ENCODE results near the gene FAM222A. TPM values are rescaled to one million over a fixed set of nuclear protein-coding genes. Genes with fewer than 3 reads are reported as not detected.

The FAM222A gene
- total RNA-seq, 1 experiment from 2014 or later, result 1.6 TPM

DNA sequence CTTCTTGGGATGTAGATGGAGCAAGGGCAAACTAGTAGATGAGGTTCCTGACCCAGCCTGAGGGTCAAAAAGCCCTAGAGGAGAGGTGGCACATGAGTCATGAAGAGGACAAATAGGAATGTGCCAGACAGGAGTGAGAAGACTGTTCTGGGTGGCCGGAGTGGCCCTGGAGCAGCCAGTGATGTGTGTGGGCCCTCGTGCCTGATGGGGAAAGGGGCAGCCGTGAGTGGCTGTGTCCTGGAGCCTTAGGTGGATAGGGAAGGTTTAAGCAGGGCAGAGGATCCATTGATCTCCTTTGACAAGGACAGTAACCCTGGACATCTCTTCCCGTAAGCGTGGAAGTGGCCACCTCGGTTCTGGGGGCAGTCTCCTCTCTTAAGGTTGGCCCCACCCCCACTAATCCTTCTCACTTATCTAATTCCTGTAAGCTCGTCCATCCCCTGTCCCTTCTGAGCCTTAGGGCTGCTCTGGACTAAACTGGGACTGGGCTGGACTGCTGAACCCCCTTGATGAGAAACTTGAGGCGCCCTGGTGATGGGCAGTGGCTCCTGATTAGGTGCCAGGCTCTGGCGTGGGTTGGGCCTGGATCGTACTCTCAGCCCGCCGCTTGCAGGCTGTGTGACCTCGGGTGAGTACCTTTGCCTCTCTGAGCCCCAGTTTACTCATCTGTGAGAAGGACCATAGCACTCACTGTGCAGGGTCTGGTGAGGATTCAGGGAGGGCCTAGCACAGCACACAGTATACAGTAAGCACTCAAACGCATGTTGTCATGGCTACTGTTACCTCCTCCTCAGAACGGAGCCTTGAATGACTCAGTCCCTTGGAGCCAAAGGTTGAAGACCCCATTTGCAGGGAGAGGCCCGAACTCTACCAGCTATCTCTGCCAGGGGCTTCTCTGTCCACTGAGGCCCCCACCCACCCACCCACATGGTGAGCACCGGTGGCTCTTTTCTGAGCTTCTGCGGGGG is 4.0 kb downstream of the FAM222A start:
- no peak overlapping the region for H3K27ac Mint-ChIP-seq
- peaks cover 41% of the 10 kb centered on the region for H3K27me3 Mint-ChIP-seq (ENCODE audit: low read depth)
- ChIA-PET CTCF (interaction anchor here (0.6 to 4.1 kb wide), 21 partner anchors 8 to 198 kb away, joined by 3 to 50 read pairs (median 5); no protein-coding TSS in a partner anchor), POLR2A (no interaction called here)
- no peak for DNase-seq (ENCODE audit: low spot score)
- TF ChIP-seq NR2C2 (CRISPR knock-in tag; IDR thresholded peaks at IDR 0.05) (no peak), HMGA2 (CRISPR knock-in tag; IDR thresholded peaks at IDR 0.05) (no peak), ZBTB21 (CRISPR knock-in tag; IDR thresholded peaks at IDR 0.05; ENCODE audit: borderline replicate concordance) (no peak), MXD4 (CRISPR knock-in tag; IDR thresholded peaks at IDR 0.05; ENCODE audit: borderline replicate concordance) (no peak), CREB1 (CRISPR knock-in tag; IDR thresholded peaks at IDR 0.05) (no peak), CREM (CRISPR knock-in tag; IDR thresholded peaks at IDR 0.05) (no peak)
- TF ChIP-seq, protein P1, sequence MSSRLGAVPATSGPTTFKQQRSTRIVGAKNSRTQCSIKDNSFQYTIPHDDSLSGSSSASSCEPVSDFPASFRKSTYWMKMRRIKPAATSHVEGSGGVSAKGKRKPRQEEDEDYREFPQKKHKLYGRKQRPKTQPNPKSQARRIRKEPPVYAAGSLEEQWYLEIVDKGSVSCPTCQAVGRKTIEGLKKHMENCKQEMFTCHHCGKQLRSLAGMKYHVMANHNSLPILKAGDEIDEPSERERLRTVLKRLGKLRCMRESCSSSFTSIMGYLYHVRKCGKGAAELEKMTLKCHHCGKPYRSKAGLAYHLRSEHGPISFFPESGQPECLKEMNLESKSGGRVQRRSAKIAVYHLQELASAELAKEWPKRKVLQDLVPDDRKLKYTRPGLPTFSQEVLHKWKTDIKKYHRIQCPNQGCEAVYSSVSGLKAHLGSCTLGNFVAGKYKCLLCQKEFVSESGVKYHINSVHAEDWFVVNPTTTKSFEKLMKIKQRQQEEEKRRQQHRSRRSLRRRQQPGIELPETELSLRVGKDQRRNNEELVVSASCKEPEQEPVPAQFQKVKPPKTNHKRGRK (CRISPR knock-in tag; IDR thresholded peaks at IDR 0.05; ENCODE audit: borderline replicate concordance), result no peak
- no peaks in the 10 kb centered on the region for H3K36me3 Mint-ChIP-seq
- H3K9me3 Mint-ChIP-seq, result no peaks in the 10 kb centered on the region
- peaks cover 29% of the 10 kb centered on the region for H3K4me1 Mint-ChIP-seq
- no peak for ATAC-seq
- peak overlapping the region; percentile 17; the same call in 1 of the 2 replicates for H3K4me3 Mint-ChIP-seq

DNA sequence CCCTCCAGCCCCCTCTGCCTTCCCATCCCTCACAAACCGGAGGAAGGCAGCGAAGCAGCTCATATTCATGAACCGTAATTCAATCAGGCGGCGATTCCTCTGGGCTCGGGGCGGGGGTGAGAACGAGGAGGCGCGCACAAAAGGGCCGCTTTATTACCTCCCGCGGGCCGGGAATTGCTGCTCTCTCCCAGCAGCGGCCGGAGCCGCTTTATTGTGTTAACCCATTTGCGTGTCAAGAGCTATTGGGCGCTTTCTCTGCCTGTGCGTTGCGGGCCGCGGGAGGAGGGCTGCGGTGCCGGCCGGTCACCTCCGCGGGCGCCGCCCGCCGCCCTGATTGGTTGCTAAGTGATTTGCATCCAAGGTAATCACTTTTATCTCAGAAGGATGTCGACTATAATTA is 4.8 kb downstream of the FAM222A start:
- Mint-ChIP-seq H3K9me3 (no peaks in the 10 kb centered on the region), H3K27ac (no peak overlapping the region), H3K27me3 (ENCODE audit: low read depth) (peaks cover 41% of the 10 kb centered on the region), H3K4me3 (peak overlapping the region; percentile 50; the same call in 1 of the 2 replicates), H3K36me3 (no peaks in the 10 kb centered on the region), H3K4me1 (peaks cover 25% of the 10 kb centered on the region)
- peak; percentile 75 for DNase-seq (ENCODE audit: low spot score)
- POLR2A ChIA-PET, result interaction anchor here (0.6 kb wide), 1 partner anchor 53 kb away, joined by 3 read pairs; no protein-coding TSS in a partner anchor
- CTCF ChIA-PET, result interaction anchor here (0.6 to 4.1 kb wide), 20 partner anchors 9 to 208 kb away, joined by 3 to 50 read pairs (median 5); no protein-coding TSS in a partner anchor
- peak; percentile 9 for ATAC-seq
- TF ChIP-seq TCF7 (CRISPR knock-in tag; IDR thresholded peaks at IDR 0.05; ENCODE audit: low read depth) (no peak), ZNF396 (CRISPR knock-in tag; IDR thresholded peaks at IDR 0.05; ENCODE audit: borderline replicate concordance) (no peak), NFATC4 (CRISPR knock-in tag; IDR thresholded peaks at IDR 0.05) (no peak), OVOL2 (CRISPR knock-in tag; IDR thresholded peaks at IDR 0.05; ENCODE audit: borderline replicate concordance) (no peak), ELF4 (CRISPR knock-in tag; IDR thresholded peaks at IDR 0.05; ENCODE audit: low read depth) (no peak), ZNF219 (CRISPR knock-in tag; IDR thresholded peaks at IDR 0.05; ENCODE audit: borderline replicate concordance) (no peak), ZNF317 (CRISPR knock-in tag; IDR thresholded peaks at IDR 0.05; ENCODE audit: borderline replicate concordance, low read depth) (no peak)
- TF ChIP-seq, protein P2, sequence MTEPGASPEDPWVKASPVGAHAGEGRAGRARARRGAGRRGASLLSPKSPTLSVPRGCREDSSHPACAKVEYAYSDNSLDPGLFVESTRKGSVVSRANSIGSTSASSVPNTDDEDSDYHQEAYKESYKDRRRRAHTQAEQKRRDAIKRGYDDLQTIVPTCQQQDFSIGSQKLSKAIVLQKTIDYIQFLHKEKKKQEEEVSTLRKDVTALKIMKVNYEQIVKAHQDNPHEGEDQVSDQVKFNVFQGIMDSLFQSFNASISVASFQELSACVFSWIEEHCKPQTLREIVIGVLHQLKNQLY (CRISPR knock-in tag; IDR thresholded peaks at IDR 0.05), result no peak
- TF ChIP-seq, protein P3, sequence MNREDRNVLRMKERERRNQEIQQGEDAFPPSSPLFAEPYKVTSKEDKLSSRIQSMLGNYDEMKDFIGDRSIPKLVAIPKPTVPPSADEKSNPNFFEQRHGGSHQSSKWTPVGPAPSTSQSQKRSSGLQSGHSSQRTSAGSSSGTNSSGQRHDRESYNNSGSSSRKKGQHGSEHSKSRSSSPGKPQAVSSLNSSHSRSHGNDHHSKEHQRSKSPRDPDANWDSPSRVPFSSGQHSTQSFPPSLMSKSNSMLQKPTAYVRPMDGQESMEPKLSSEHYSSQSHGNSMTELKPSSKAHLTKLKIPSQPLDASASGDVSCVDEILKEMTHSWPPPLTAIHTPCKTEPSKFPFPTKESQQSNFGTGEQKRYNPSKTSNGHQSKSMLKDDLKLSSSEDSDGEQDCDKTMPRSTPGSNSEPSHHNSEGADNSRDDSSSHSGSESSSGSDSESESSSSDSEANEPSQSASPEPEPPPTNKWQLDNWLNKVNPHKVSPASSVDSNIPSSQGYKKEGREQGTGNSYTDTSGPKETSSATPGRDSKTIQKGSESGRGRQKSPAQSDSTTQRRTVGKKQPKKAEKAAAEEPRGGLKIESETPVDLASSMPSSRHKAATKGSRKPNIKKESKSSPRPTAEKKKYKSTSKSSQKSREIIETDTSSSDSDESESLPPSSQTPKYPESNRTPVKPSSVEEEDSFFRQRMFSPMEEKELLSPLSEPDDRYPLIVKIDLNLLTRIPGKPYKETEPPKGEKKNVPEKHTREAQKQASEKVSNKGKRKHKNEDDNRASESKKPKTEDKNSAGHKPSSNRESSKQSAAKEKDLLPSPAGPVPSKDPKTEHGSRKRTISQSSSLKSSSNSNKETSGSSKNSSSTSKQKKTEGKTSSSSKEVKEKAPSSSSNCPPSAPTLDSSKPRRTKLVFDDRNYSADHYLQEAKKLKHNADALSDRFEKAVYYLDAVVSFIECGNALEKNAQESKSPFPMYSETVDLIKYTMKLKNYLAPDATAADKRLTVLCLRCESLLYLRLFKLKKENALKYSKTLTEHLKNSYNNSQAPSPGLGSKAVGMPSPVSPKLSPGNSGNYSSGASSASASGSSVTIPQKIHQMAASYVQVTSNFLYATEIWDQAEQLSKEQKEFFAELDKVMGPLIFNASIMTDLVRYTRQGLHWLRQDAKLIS (CRISPR knock-in tag; IDR thresholded peaks at IDR 0.05; ENCODE audit: borderline replicate concordance), result no peak
- TF ChIP-seq, protein P4, sequence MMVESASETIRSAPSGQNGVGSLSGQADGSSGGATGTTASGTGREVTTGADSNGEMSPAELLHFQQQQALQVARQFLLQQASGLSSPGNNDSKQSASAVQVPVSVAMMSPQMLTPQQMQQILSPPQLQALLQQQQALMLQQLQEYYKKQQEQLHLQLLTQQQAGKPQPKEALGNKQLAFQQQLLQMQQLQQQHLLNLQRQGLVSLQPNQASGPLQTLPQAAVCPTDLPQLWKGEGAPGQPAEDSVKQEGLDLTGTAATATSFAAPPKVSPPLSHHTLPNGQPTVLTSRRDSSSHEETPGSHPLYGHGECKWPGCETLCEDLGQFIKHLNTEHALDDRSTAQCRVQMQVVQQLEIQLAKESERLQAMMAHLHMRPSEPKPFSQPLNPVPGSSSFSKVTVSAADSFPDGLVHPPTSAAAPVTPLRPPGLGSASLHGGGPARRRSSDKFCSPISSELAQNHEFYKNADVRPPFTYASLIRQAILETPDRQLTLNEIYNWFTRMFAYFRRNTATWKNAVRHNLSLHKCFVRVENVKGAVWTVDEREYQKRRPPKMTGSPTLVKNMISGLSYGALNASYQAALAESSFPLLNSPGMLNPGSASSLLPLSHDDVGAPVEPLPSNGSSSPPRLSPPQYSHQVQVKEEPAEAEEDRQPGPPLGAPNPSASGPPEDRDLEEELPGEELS (CRISPR knock-in tag; IDR thresholded peaks at IDR 0.05), result no peak
- TF ChIP-seq, protein P5, sequence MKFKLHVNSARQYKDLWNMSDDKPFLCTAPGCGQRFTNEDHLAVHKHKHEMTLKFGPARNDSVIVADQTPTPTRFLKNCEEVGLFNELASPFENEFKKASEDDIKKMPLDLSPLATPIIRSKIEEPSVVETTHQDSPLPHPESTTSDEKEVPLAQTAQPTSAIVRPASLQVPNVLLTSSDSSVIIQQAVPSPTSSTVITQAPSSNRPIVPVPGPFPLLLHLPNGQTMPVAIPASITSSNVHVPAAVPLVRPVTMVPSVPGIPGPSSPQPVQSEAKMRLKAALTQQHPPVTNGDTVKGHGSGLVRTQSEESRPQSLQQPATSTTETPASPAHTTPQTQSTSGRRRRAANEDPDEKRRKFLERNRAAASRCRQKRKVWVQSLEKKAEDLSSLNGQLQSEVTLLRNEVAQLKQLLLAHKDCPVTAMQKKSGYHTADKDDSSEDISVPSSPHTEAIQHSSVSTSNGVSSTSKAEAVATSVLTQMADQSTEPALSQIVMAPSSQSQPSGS (CRISPR knock-in tag; IDR thresholded peaks at IDR 0.05; ENCODE audit: borderline replicate concordance, low read depth), result no peak
- TF ChIP-seq, protein P6, sequence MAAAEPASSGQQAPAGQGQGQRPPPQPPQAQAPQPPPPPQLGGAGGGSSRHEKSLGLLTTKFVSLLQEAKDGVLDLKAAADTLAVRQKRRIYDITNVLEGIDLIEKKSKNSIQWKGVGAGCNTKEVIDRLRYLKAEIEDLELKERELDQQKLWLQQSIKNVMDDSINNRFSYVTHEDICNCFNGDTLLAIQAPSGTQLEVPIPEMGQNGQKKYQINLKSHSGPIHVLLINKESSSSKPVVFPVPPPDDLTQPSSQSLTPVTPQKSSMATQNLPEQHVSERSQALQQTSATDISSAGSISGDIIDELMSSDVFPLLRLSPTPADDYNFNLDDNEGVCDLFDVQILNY (CRISPR knock-in tag; IDR thresholded peaks at IDR 0.05), result no peak

Data from WTC11 (cell line).